GM12878 (cell line): Measurements from ENCODE around the gene GPM6B.

Experiments
- FOS ChIP-seq: IDR thresholded peaks from 3 replicates; pipeline ENCODE4 v1.6.1; 2011; ENCODE audit warnings: borderline replicate concordance; ENCODE audit not compliant: insufficient read length; ENCODE audit errors: extremely low read depth
- IKZF1 ChIP-seq: fragments of 450-650 bp; conservative IDR thresholded peaks from 2 replicates; pipeline ENCODE4 v1.6.1; 2017; ENCODE audit warnings: antibody characterized with exemption, mild to moderate bottlenecking
- JUND ChIP-seq: IDR thresholded peaks from 2 replicates; pipeline ENCODE4 v1.6.1; 2012; ENCODE audit warnings: low read depth, mild to moderate bottlenecking, low read length, improper control_type of control experiment, moderate library complexity
- MXI1 ChIP-seq: fragments of 150-350 bp; IDR thresholded peaks from 2 replicates; pipeline ENCODE4 v1.6.1; 2011; ENCODE audit warnings: low read depth, mild to moderate bottlenecking, inconsistent platforms, low read length, improper control_type of control experiment
- NFYA ChIP-seq: IDR thresholded peaks from 2 replicates; pipeline ENCODE4 v1.6.1; 2011; ENCODE audit warnings: low read depth, mild to moderate bottlenecking, low read length, improper control_type of control experiment, borderline replicate concordance
- POLR2A ChIP-seq: IDR thresholded peaks from 2 replicates; pipeline ENCODE4 v1.6.1; 2011; ENCODE audit warnings: low read depth, mild to moderate bottlenecking, low read length
- TF ChIP-seq, protein P1 (sequence below), 3 experiments: IDR thresholded peaks in 2 of 3; conservative IDR thresholded peaks in 1 of 3; 2 replicates each; pipeline ENCODE4 v1.5.1; 2011; ENCODE audit warnings: low read depth in 3 of 3, low read length in 3 of 3, mild to moderate bottlenecking in 3 of 3, control low read depth in 2 of 3, moderate library complexity in 2 of 3, inconsistent platforms in 1 of 3, mixed read lengths in 1 of 3; ENCODE audit not compliant: control insufficient read depth in 2 of 3, insufficient read depth in 1 of 3; ENCODE audit errors: extremely low read depth in 1 of 3
- TF ChIP-seq, protein P2 (sequence below): IDR thresholded peaks from 2 replicates; pipeline ENCODE4 v1.6.1; 2011; ENCODE audit warnings: low read depth, mild to moderate bottlenecking, low read length, moderate library complexity, borderline replicate concordance; ENCODE audit errors: extremely low read depth

DNA sequence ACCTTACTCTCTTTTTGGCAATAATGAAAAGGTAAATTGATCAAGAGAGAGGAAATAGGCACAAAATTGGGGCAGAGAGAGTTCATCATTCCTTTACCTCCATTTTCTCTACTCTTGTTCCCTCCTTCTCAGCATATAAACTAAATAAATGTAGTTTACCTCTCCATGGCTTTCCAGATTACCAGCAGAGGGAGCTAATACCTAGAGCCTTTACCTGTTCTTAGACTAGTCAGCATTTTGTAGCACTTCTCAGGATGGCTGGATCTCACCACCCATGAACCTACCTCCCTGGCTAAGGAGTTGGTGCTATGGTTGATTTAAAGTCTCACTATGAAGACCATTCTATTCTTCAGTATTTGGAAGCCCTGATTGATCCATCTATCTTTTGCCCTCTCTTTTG lies 66.7 kb downstream of the GPM6B start:
- TF ChIP-seq POLR2A (no peak), MXI1 (no peak), FOS (no peak), NFYA (no peak), JUND (no peak), IKZF1 (no peak)
- TF ChIP-seq, protein P1, sequence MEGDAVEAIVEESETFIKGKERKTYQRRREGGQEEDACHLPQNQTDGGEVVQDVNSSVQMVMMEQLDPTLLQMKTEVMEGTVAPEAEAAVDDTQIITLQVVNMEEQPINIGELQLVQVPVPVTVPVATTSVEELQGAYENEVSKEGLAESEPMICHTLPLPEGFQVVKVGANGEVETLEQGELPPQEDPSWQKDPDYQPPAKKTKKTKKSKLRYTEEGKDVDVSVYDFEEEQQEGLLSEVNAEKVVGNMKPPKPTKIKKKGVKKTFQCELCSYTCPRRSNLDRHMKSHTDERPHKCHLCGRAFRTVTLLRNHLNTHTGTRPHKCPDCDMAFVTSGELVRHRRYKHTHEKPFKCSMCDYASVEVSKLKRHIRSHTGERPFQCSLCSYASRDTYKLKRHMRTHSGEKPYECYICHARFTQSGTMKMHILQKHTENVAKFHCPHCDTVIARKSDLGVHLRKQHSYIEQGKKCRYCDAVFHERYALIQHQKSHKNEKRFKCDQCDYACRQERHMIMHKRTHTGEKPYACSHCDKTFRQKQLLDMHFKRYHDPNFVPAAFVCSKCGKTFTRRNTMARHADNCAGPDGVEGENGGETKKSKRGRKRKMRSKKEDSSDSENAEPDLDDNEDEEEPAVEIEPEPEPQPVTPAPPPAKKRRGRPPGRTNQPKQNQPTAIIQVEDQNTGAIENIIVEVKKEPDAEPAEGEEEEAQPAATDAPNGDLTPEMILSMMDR (IDR thresholded peaks at IDR 0.05 in 2 of 3, conservative IDR thresholded peaks at IDR 0.05 in 1 of 3; ENCODE audit: control insufficient read depth in 2 of 3, extremely low read depth in 1 of 3, insufficient read depth in 1 of 3, low read depth in 3 of 3, low read length in 3 of 3), result peak; percentile 65 to 74 (median 70)
- TF ChIP-seq, protein P2, sequence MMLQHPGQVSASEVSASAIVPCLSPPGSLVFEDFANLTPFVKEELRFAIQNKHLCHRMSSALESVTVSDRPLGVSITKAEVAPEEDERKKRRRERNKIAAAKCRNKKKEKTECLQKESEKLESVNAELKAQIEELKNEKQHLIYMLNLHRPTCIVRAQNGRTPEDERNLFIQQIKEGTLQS, result no peak
